SH-SY5Y (cell line): ENCODE measurements around the gene VSIG10.

ENCODE experiments used
- GATA2 ChIP-seq: IDR thresholded peaks from 2 replicates; pipeline ENCODE4 v1.6.1; 2011; ENCODE audit warnings: mild to moderate bottlenecking, low read depth, low read length
- GATA3 ChIP-seq: IDR thresholded peaks from 2 replicates; pipeline ENCODE4 v1.6.1; 2011; ENCODE audit warnings: low read depth, mild to moderate bottlenecking, low read length, moderate library complexity

GRCh38 chr12:118098911-118099671, 4.7 kb downstream of the VSIG10 start:
- TF ChIP-seq GATA2: no peak
- TF ChIP-seq GATA3: no peak
